Measurements from ENCODE around the gene KAZN.

DNA sequence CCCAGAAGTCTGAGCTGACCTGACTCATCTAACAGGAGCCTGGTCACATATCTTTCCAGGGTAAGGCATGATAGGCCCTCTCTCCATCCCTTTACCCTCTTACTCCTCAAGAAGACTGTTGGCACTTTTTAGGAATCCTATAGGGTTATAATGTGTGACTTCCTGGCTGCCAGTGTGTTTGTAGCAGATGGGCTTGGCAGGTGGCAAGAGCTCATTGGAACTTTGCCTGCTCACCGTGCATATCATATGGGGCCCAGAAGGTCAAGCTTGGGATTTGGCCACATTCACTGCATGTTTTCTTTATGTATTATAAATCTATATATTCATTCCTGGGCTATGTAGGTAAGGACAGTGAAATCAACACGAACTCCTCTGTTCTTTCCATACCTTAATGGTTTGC, 5.2 kb downstream of the KAZN start:
- TF ChIP-seq, protein P1, sequence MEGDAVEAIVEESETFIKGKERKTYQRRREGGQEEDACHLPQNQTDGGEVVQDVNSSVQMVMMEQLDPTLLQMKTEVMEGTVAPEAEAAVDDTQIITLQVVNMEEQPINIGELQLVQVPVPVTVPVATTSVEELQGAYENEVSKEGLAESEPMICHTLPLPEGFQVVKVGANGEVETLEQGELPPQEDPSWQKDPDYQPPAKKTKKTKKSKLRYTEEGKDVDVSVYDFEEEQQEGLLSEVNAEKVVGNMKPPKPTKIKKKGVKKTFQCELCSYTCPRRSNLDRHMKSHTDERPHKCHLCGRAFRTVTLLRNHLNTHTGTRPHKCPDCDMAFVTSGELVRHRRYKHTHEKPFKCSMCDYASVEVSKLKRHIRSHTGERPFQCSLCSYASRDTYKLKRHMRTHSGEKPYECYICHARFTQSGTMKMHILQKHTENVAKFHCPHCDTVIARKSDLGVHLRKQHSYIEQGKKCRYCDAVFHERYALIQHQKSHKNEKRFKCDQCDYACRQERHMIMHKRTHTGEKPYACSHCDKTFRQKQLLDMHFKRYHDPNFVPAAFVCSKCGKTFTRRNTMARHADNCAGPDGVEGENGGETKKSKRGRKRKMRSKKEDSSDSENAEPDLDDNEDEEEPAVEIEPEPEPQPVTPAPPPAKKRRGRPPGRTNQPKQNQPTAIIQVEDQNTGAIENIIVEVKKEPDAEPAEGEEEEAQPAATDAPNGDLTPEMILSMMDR (IDR thresholded peaks at IDR 0.05; ENCODE audit: poor library complexity, severe bottlenecking), result no peak
- TF ChIP-seq EP300 (conservative IDR thresholded peaks at IDR 0.05; ENCODE audit: poor library complexity, severe bottlenecking) (no peak), POLR2AphosphoS5 (IDR thresholded peaks at IDR 0.05) (no peak), EZH2 (IDR thresholded peaks at IDR 0.05; ENCODE audit: borderline replicate concordance, insufficient read depth, low read length, poor library complexity, severe bottlenecking) (no peak)
- TF ChIP-seq, protein P2, sequence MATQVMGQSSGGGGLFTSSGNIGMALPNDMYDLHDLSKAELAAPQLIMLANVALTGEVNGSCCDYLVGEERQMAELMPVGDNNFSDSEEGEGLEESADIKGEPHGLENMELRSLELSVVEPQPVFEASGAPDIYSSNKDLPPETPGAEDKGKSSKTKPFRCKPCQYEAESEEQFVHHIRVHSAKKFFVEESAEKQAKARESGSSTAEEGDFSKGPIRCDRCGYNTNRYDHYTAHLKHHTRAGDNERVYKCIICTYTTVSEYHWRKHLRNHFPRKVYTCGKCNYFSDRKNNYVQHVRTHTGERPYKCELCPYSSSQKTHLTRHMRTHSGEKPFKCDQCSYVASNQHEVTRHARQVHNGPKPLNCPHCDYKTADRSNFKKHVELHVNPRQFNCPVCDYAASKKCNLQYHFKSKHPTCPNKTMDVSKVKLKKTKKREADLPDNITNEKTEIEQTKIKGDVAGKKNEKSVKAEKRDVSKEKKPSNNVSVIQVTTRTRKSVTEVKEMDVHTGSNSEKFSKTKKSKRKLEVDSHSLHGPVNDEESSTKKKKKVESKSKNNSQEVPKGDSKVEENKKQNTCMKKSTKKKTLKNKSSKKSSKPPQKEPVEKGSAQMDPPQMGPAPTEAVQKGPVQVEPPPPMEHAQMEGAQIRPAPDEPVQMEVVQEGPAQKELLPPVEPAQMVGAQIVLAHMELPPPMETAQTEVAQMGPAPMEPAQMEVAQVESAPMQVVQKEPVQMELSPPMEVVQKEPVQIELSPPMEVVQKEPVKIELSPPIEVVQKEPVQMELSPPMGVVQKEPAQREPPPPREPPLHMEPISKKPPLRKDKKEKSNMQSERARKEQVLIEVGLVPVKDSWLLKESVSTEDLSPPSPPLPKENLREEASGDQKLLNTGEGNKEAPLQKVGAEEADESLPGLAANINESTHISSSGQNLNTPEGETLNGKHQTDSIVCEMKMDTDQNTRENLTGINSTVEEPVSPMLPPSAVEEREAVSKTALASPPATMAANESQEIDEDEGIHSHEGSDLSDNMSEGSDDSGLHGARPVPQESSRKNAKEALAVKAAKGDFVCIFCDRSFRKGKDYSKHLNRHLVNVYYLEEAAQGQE (IDR thresholded peaks at IDR 0.05; ENCODE audit: borderline replicate concordance), result no peak
